Progenitor cell of endocrine pancreas (in vitro differentiated cells): ENCODE data around the gene RASAL2. TPM values are rescaled to one million over a fixed set of nuclear protein-coding genes. Genes with fewer than 3 reads are reported as not detected.

Experiments
- DNase-seq: peaks from one replicate; pipeline ENCODE4 v3.0.0; 2021; ENCODE audit warnings: low spot score; ENCODE audit not compliant: unreplicated experiment
- H3K27ac Mint-ChIP-seq: 2 replicates; pipeline ENCODE4 v1.8.0; 2021; ENCODE audit warnings: mild to moderate bottlenecking, moderate library complexity, mixed read lengths
- H3K27me3 Mint-ChIP-seq: 2 replicates; pipeline ENCODE4 v1.8.0; 2021; ENCODE audit warnings: mixed read lengths
- H3K36me3 Mint-ChIP-seq: 2 replicates; pipeline ENCODE4 v1.8.0; 2022; ENCODE audit warnings: mixed read lengths; ENCODE audit not compliant: insufficient read depth
- H3K4me1 Mint-ChIP-seq: 2 replicates; pipeline ENCODE4 v1.8.0; 2021; ENCODE audit warnings: low read depth, mixed read lengths
- H3K4me3 Mint-ChIP-seq: 2 replicates; pipeline ENCODE4 v1.8.0; 2021; ENCODE audit warnings: low read depth, mild to moderate bottlenecking, moderate library complexity, mixed read lengths
- H3K9me3 Mint-ChIP-seq: 2 replicates; pipeline ENCODE4 v1.8.0; 2021; ENCODE audit warnings: low read depth, mixed read lengths
- CTCF ChIP-seq: fragments of 200-600 bp; sonication (generic); IDR thresholded peaks from one replicate; pipeline ENCODE4 v1.5.0; 2021; ENCODE audit warnings: antibody characterized with exemption, mild to moderate bottlenecking; ENCODE audit not compliant: unreplicated experiment
- total RNA-seq: library from RNA; stranded (reverse); gene quantifications from 2 replicates; pipeline ENCODE4 v1.2.1, GENCODE V29; 2021

RASAL2 gene
- total RNA-seq, 1 donor from 2014 or later: 28.5 TPM

- Mint-ChIP-seq H3K27ac (no peak overlapping the region), H3K36me3 (no peaks in the 10 kb centered on the region), H3K27me3 (peaks cover 2% of the 10 kb centered on the region), H3K4me1 (peaks cover 19% of the 10 kb centered on the region), H3K9me3 (no peaks in the 10 kb centered on the region), H3K4me3 (no peak overlapping the region)
- no peak for TF ChIP-seq CTCF
- no peak for DNase-seq
Observed at GRCh38 chr1:178057141-178057765, 36.7 kb upstream of the RASAL2 start.

GRCh38 chr1:178057912-178058534, 35.9 kb upstream of the RASAL2 start:
- peaks cover 13% of the 10 kb centered on the region for H3K4me1 Mint-ChIP-seq
- no peak for DNase-seq
- no peak overlapping the region for H3K4me3 Mint-ChIP-seq
- TF ChIP-seq CTCF: no peak
- peaks cover 2% of the 10 kb centered on the region for H3K27me3 Mint-ChIP-seq
- no peaks in the 10 kb centered on the region for H3K36me3 Mint-ChIP-seq
- H3K27ac Mint-ChIP-seq: no peak overlapping the region
- no peaks in the 10 kb centered on the region for H3K9me3 Mint-ChIP-seq

- H3K9me3 Mint-ChIP-seq: no peaks in the 10 kb centered on the region
- peaks cover 11% of the 10 kb centered on the region for H3K4me1 Mint-ChIP-seq
- peak overlapping the region; percentile 84 for H3K27ac Mint-ChIP-seq
- no peak for TF ChIP-seq CTCF
- H3K4me3 Mint-ChIP-seq: no peak overlapping the region
- peaks cover 2% of the 10 kb centered on the region for H3K27me3 Mint-ChIP-seq
- DNase-seq: no peak
- H3K36me3 Mint-ChIP-seq: no peaks in the 10 kb centered on the region
Observed at GRCh38 chr1:178060789-178061556, 32.9 kb upstream of the RASAL2 start.

GRCh38 chr1:178061620-178062019, 32.3 kb upstream of the RASAL2 start:
- Mint-ChIP-seq H3K4me1 (peaks cover 10% of the 10 kb centered on the region), H3K9me3 (no peaks in the 10 kb centered on the region), H3K36me3 (no peaks in the 10 kb centered on the region), H3K4me3 (no peak overlapping the region), H3K27ac (no peak overlapping the region), H3K27me3 (no peaks in the 10 kb centered on the region)
- no peak for TF ChIP-seq CTCF
- no peak for DNase-seq

GRCh38 chr1:178064191-178064821, 29.6 kb upstream of the RASAL2 start:
- H3K36me3 Mint-ChIP-seq: no peaks in the 10 kb centered on the region
- no peak for TF ChIP-seq CTCF
- H3K4me1 Mint-ChIP-seq: peaks cover 18% of the 10 kb centered on the region
- H3K27me3 Mint-ChIP-seq: no peaks in the 10 kb centered on the region
- no peak for DNase-seq
- no peak overlapping the region for H3K27ac Mint-ChIP-seq
- H3K4me3 Mint-ChIP-seq: no peak overlapping the region
- H3K9me3 Mint-ChIP-seq: no peaks in the 10 kb centered on the region
